DND-41 (cell line): ENCODE data around the gene ARRB2.

Experiments used
- ATAC-seq: fragments of 200-7000 bp; cut with Tn5 transposase; 3 replicates; pipeline ENCODE4 v1.9.1; 2021; ENCODE audit warnings: low read depth; ENCODE audit not compliant: insufficient read depth
- DNase-seq: peaks from one replicate; pipeline ENCODE4 v3.0.0-alpha.2; 2020
- H2AFZ ChIP-seq: 2 replicates; pipeline ENCODE4 v1.6.0; 2012; ENCODE audit warnings: low read depth, low read length
- H3K27ac ChIP-seq: 2 replicates; pipeline ENCODE4 v1.5.1; 2012; ENCODE audit warnings: low read length, inconsistent platforms
- H3K27me3 ChIP-seq: fragments of 200-600 bp; sonication (generic); 2 replicates; pipeline ENCODE4 v1.6.0; 2012; ENCODE audit warnings: low read length, mild to moderate bottlenecking, inconsistent platforms; ENCODE audit not compliant: insufficient read depth, poor library complexity
- H3K36me3 ChIP-seq: 2 replicates; pipeline ENCODE4 v1.5.1; 2012; ENCODE audit warnings: low read length, inconsistent platforms; ENCODE audit not compliant: insufficient read depth
- H3K4me1 ChIP-seq: 2 replicates; pipeline ENCODE4 v1.5.1; 2012; ENCODE audit warnings: mild to moderate bottlenecking, low read length; ENCODE audit not compliant: insufficient read depth
- H3K4me2 ChIP-seq: 2 replicates; pipeline ENCODE4 v1.6.0; 2012; ENCODE audit warnings: mild to moderate bottlenecking, moderate library complexity, low read length, inconsistent platforms; ENCODE audit not compliant: insufficient read depth
- H3K4me3 ChIP-seq, 2 experiments: fragments of 200-600 bp in 1 of 2; shearing (Covaris generic) in 1 of 2; 2 replicates each; pipeline ENCODE4 v1.5.1; 2012 to 2016; ENCODE audit warnings: inconsistent platforms in 2 of 2, low read length in 2 of 2, mild to moderate bottlenecking in 2 of 2, low read depth in 1 of 2, moderate library complexity in 1 of 2
- H3K79me2 ChIP-seq: 2 replicates; pipeline ENCODE4 v1.6.0; 2012; ENCODE audit warnings: low read length, inconsistent platforms; ENCODE audit not compliant: insufficient read depth
- H3K9ac ChIP-seq: 2 replicates; pipeline ENCODE4 v1.6.0; 2012; ENCODE audit warnings: low read depth, mild to moderate bottlenecking, inconsistent platforms, low read length, moderate library complexity
- H3K9me3 ChIP-seq: 2 replicates; pipeline ENCODE4 v1.5.1; 2012; ENCODE audit warnings: low read length, moderate library complexity, mild to moderate bottlenecking, inconsistent platforms; ENCODE audit not compliant: insufficient read depth, severe bottlenecking
- H4K20me1 ChIP-seq: 2 replicates; pipeline ENCODE4 v1.6.0; 2012; ENCODE audit warnings: low read length; ENCODE audit not compliant: insufficient read depth
- CTCF ChIP-seq: IDR thresholded peaks from 2 replicates; pipeline ENCODE4 v1.5.1; 2012; ENCODE audit warnings: borderline replicate concordance, low read length, moderate library complexity, mild to moderate bottlenecking; ENCODE audit not compliant: poor library complexity, severe bottlenecking; ENCODE audit errors: extremely low read depth
- EZH2 ChIP-seq: IDR thresholded peaks from 3 replicates; pipeline ENCODE4 v1.6.1; 2012; ENCODE audit warnings: borderline replicate concordance, low read depth, mild to moderate bottlenecking, moderate library complexity, low read length, inconsistent platforms; ENCODE audit not compliant: severe bottlenecking

ARRB2 gene

GRCh38 chr17:4718276-4718675 lies 7.8 kb downstream of the ARRB2 start:
- Histone ChIP-seq H3K27ac (no peak overlapping the region), H3K27me3 (no peaks in the 10 kb centered on the region), H3K9ac (no peak overlapping the region), H2AFZ (no peak overlapping the region), H3K36me3 (peaks cover 58% of the 10 kb centered on the region), H3K9me3 (no peaks in the 10 kb centered on the region), H4K20me1 (peaks cover 25% of the 10 kb centered on the region), H3K4me2 (no peak overlapping the region), H3K79me2 (peaks cover 19% of the 10 kb centered on the region), H3K4me1 (peaks cover 24% of the 10 kb centered on the region), H3K4me3 (no peak overlapping the region)
- TF ChIP-seq CTCF, result no peak
- no peak for TF ChIP-seq EZH2
- ATAC-seq, result no peak
- no peak for DNase-seq

GRCh38 chr17:4719146-4719545 lies 8.7 kb downstream of the ARRB2 start:
- H3K4me1 ChIP-seq, result peaks cover 17% of the 10 kb centered on the region
- H3K9me3 ChIP-seq, result no peaks in the 10 kb centered on the region
- no peak overlapping the region for H3K4me3 ChIP-seq
- H4K20me1 ChIP-seq, result peaks cover 22% of the 10 kb centered on the region
- no peak overlapping the region for H3K4me2 ChIP-seq
- H2AFZ ChIP-seq, result no peak overlapping the region
- peaks cover 58% of the 10 kb centered on the region for H3K36me3 ChIP-seq
- H3K79me2 ChIP-seq, result peaks cover 14% of the 10 kb centered on the region
- TF ChIP-seq EZH2 (no peak), CTCF (no peak)
- ATAC-seq, result no peak
- H3K9ac ChIP-seq, result no peak overlapping the region
- no peak for DNase-seq
- no peaks in the 10 kb centered on the region for H3K27me3 ChIP-seq
- no peak overlapping the region for H3K27ac ChIP-seq

- Histone ChIP-seq H3K27ac (no peak overlapping the region), H3K4me2 (no peak overlapping the region), H3K9me3 (no peaks in the 10 kb centered on the region), H3K9ac (no peak overlapping the region), H3K4me1 (peaks cover 11% of the 10 kb centered on the region), H4K20me1 (peaks cover 18% of the 10 kb centered on the region), H3K27me3 (no peaks in the 10 kb centered on the region), H3K4me3 (no peak overlapping the region), H2AFZ (no peak overlapping the region), H3K36me3 (peaks cover 58% of the 10 kb centered on the region), H3K79me2 (peaks cover 10% of the 10 kb centered on the region)
- no peak for TF ChIP-seq EZH2
- no peak for TF ChIP-seq CTCF
- DNase-seq (no peak), ATAC-seq (no peak)
These were observed 9.3 kb downstream of the ARRB2 start for GRCh38 chr17:4719684-4720221.

GRCh38 chr17:4720787-4721186 lies 10.4 kb downstream of the ARRB2 start:
- peaks cover 8% of the 10 kb centered on the region; the same call in 1 of the 2 replicates for H4K20me1 ChIP-seq
- no peak for TF ChIP-seq EZH2
- no peak for TF ChIP-seq CTCF

More at GRCh38 chr17:4720787-4721186, 10.4 kb downstream of the ARRB2 start:
- no peak overlapping the region for H3K27ac ChIP-seq
- H3K27me3 ChIP-seq, result no peaks in the 10 kb centered on the region
- no peak for DNase-seq
- H3K4me3 ChIP-seq, result no peak overlapping the region
- H2AFZ ChIP-seq, result no peak overlapping the region
- no peak overlapping the region for H3K4me2 ChIP-seq
- H3K79me2 ChIP-seq, result peaks cover under 1% of the 10 kb centered on the region; the same call in 1 of the 2 replicates
- ATAC-seq, result no peak
- peaks cover under 1% of the 10 kb centered on the region; the same call in 1 of the 2 replicates for H3K4me1 ChIP-seq
- H3K36me3 ChIP-seq, result peaks cover 50% of the 10 kb centered on the region
- no peak overlapping the region for H3K9ac ChIP-seq
- H3K9me3 ChIP-seq, result no peaks in the 10 kb centered on the region
